Aorta (tissue), 5 donors: ENCODE data around the gene CHCHD6. TPM values are rescaled to one million over a fixed set of nuclear protein-coding genes. Genes with fewer than 3 reads are reported as not detected.

ENCODE experiments used
- ATAC-seq: fragments of 200-7000 bp; cut with Tn5 transposase; one replicate; pipeline ENCODE4 v1.9.1; 2022; ENCODE audit warnings: moderate library complexity; ENCODE audit not compliant: low FRiP score
- DNase-seq, 2 donors: peaks; one replicate each; pipeline ENCODE4 v3.0.0-alpha.2; 2020
- H3K27ac ChIP-seq, 2 donors: one replicate each; pipeline ENCODE4 v1.5.1; 2013; ENCODE audit warnings: low read length in 2 of 2, mild to moderate bottlenecking in 2 of 2, moderate library complexity in 2 of 2, control low read depth in 1 of 2, inconsistent platforms in 1 of 2, low read depth in 1 of 2
- H3K27me3 ChIP-seq, 2 donors: one replicate each; pipeline ENCODE4 v1.6.1; 2013; ENCODE audit warnings: control low read depth in 1 of 2, low read length in 1 of 2, mild to moderate bottlenecking in 1 of 2, moderate library complexity in 1 of 2; ENCODE audit not compliant: insufficient read depth in 2 of 2, control insufficient read depth in 1 of 2
- H3K36me3 ChIP-seq, 2 donors: one replicate each; pipeline ENCODE4 v1.6.1; 2013; ENCODE audit warnings: control low read depth in 1 of 2, low read length in 1 of 2, mild to moderate bottlenecking in 1 of 2; ENCODE audit not compliant: insufficient read depth in 2 of 2, control insufficient read depth in 1 of 2
- H3K4me1 ChIP-seq, 2 donors: one replicate each; pipeline ENCODE4 v1.6.1; 2013; ENCODE audit warnings: low read length in 2 of 2, control low read depth in 1 of 2, mild to moderate bottlenecking in 1 of 2, moderate library complexity in 1 of 2; ENCODE audit not compliant: insufficient read depth in 2 of 2, control insufficient read depth in 1 of 2
- H3K4me3 ChIP-seq, 2 donors: one replicate each; pipeline ENCODE4 v1.5.1; 2013; ENCODE audit warnings: low read length in 2 of 2, control low read depth in 1 of 2, mild to moderate bottlenecking in 1 of 2
- H3K9me3 ChIP-seq: one replicate; pipeline ENCODE4 v1.6.1; 2013; ENCODE audit warnings: mild to moderate bottlenecking, low read length; ENCODE audit not compliant: control insufficient read depth
- WGBS, 2 donors: extraction: QIAGEN DNeasy Blood & Tissue Kit; methylation state at CpG; one replicate each; pipeline ENCODE4 v1.1.7; 2013; 5-methylcytosine and 5-hydroxymethylcytosine counted together
- intact Hi-C, 2 donors: fragments of 100-400 bp; cut with DNase I; formaldehyde crosslinking; loops; one replicate each; pipeline versions ENCODE4 v1.14.2 to v1.15.0; 2022
- polyA plus RNA-seq, 2 donors: library from polyadenylated mRNA; stranded (reverse); fragments of 200-250 nt; gene quantifications; one replicate each; pipeline ENCODE4 v1.2.3, GENCODE V29; 2013
- total RNA-seq, 2 donors: library from RNA; stranded (reverse); fragmentation: NEBNext Ultra II Directional; extraction: Animal tissue kit (Norgen Biotek cat#: 25700); gene quantifications; one replicate each; pipeline ENCODE4 v1.2.1, GENCODE V29; 2021
- donor health status: healthy with polysubstance abuse.
- donor health status: Bipolar disorder and iron deficiency.
- donor health status: DM: no; HTN: no; CAD: no.
- donor health status: DM: no; HTN: no; CAD: no.
- donor health status: DM: yes; HTN: yes; CAD: no.

The CHCHD6 gene
- total and polyA plus RNA-seq, 4 donors, result 10.8 to 24.6 (median 11.9) TPM

GRCh38 chr3:126998728-126999127 is 294.7 kb downstream of the CHCHD6 start:
- intact Hi-C loops, result loop anchor here in 1 of 2 donors (5.0 kb wide), 1 partner anchor 549 kb away; no protein-coding TSS in a partner anchor
- Histone ChIP-seq H3K9me3 (no peaks in the 10 kb centered on the region), H3K27me3 (no peaks in the 10 kb centered on the region), H3K4me3 (no peak overlapping the region), H3K36me3 (no peaks in the 10 kb centered on the region), H3K4me1 (peaks cover 0 to 4% of the 10 kb centered on the region in 2 donors), H3K27ac (peak overlapping the region in 1 of 2 donors; percentile 18)
- DNase-seq, result no peak
- no peak for ATAC-seq
- WGBS, 2 donors, result 51 to 57% methylated on average over 3 of the region's 3 CpGs

- no peaks in the 10 kb centered on the region for H3K4me1 ChIP-seq
- H3K27ac ChIP-seq, result peak overlapping the region in 1 of 2 donors; percentile 6
- H3K27me3 ChIP-seq, result no peaks in the 10 kb centered on the region
- no peak overlapping the region for H3K4me3 ChIP-seq
- WGBS, 2 donors, result 32 to 41% methylated on average over 14 to 15 of the region's 15 CpGs
- DNase-seq (no peak), ATAC-seq (no peak)
- intact Hi-C loops, result loop anchor here in 1 of 2 donors (5.0 kb wide), 1 partner anchor 548 kb away; no protein-coding TSS in a partner anchor
- no peaks in the 10 kb centered on the region for H3K36me3 ChIP-seq
- no peaks in the 10 kb centered on the region for H3K9me3 ChIP-seq
Measured at GRCh38 chr3:126999383-126999782, 295.3 kb downstream of the CHCHD6 start.

GRCh38 chr3:127000119-127000518 is 296.1 kb downstream of the CHCHD6 start:
- no peaks in the 10 kb centered on the region for H3K9me3 ChIP-seq
- DNase-seq, result no peak
- intact Hi-C loops, result loop anchor here in 1 of 2 donors (5.0 kb wide), 1 partner anchor 42 kb away; no protein-coding TSS in a partner anchor
- no peaks in the 10 kb centered on the region for H3K27me3 ChIP-seq
- H3K4me3 ChIP-seq, result no peak overlapping the region
- WGBS, 2 donors, result 28 to 32% methylated on average over 15 of the region's 15 CpGs
- H3K27ac ChIP-seq, result peak overlapping the region in 1 of 2 donors; percentile 78
- no peak for ATAC-seq
- H3K4me1 ChIP-seq, result no peaks in the 10 kb centered on the region
- peaks cover 0 to 1% of the 10 kb centered on the region in 2 donors for H3K36me3 ChIP-seq

DNA sequence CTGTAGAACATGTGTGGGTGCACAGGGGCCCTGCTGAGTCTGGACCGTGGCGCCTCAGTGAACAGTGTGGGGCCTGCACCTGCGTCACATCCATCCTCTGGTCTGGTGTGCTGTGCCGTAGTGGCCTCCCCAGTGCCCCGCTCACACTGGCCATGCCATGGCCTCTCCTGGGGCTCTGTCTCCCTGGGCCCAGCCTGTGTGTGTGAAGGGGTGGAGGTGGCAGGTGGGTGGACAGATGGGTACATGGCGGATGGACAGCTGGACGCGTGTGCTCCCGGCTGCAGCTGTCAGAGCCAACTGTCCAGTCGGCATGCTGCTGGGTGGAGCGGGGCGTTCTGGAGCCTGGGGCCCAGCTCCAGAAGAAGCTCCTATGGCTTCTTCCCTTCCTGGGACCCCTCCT is 296.7 kb downstream of the CHCHD6 start:
- 90 to 92% methylated on average over 12 of the region's 12 CpGs for WGBS, 2 donors
- Histone ChIP-seq H3K4me3 (no peak overlapping the region), H3K27me3 (no peaks in the 10 kb centered on the region), H3K27ac (peak overlapping the region in 1 of 2 donors; percentile 78), H3K36me3 (peaks cover 0 to 1% of the 10 kb centered on the region in 2 donors), H3K4me1 (no peaks in the 10 kb centered on the region), H3K9me3 (no peaks in the 10 kb centered on the region)
- intact Hi-C loops, result loop anchor here in 1 of 2 donors (5.0 kb wide), 1 partner anchor 42 kb away; no protein-coding TSS in a partner anchor
- DNase-seq, result no peak
- ATAC-seq, result no peak

DNA sequence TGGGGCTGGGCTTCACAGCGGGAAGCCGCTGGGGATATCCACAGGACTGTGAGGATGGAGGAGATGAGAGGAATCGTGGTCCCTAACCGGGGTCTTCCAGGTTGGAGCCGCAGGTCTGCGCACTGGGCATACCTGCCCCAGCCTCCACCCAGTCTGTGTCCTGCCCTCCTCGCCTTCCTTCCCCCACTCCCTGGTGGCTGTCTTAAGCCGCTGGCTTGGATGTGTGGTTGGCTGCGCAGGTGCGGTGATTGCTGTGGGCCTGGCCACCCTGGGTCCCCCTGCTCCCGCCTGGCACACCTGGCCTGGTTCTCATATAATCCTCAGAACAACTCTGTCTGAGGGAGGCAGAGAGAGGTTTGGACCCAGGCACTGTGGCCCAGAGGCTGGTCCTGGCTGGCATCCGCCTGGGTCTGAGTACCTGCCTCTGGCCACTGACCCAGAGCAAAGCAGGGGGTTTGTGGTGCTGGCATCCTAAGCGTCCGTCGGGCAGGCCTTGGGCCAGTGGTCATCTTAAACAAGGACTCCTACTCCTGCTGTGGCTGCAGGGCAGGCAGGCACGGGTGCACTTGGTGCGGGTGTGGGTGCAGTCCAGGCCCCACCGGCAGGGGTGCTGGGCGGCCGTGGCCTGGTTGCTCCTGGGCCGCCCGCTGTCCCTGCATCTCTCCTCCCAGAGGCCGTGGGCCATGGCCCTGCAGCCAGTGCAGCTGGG is 297.6 kb downstream of the CHCHD6 start:
- ATAC-seq, result no peak
- WGBS, 2 donors, result 48 to 62% methylated on average over 16 to 23 of the region's 23 CpGs
- H3K9me3 ChIP-seq, result no peaks in the 10 kb centered on the region
- intact Hi-C loops, result loop anchor here in 1 of 2 donors (5.0 kb wide), 1 partner anchor 41 kb away; no protein-coding TSS in a partner anchor
- H3K36me3 ChIP-seq, result peaks cover 0 to 1% of the 10 kb centered on the region in 2 donors
- no peak for DNase-seq
- no peak overlapping the region for H3K4me3 ChIP-seq
- no peaks in the 10 kb centered on the region for H3K27me3 ChIP-seq
- H3K27ac ChIP-seq, result peak overlapping the region; percentile 24 to 78
- no peaks in the 10 kb centered on the region for H3K4me1 ChIP-seq

DNA sequence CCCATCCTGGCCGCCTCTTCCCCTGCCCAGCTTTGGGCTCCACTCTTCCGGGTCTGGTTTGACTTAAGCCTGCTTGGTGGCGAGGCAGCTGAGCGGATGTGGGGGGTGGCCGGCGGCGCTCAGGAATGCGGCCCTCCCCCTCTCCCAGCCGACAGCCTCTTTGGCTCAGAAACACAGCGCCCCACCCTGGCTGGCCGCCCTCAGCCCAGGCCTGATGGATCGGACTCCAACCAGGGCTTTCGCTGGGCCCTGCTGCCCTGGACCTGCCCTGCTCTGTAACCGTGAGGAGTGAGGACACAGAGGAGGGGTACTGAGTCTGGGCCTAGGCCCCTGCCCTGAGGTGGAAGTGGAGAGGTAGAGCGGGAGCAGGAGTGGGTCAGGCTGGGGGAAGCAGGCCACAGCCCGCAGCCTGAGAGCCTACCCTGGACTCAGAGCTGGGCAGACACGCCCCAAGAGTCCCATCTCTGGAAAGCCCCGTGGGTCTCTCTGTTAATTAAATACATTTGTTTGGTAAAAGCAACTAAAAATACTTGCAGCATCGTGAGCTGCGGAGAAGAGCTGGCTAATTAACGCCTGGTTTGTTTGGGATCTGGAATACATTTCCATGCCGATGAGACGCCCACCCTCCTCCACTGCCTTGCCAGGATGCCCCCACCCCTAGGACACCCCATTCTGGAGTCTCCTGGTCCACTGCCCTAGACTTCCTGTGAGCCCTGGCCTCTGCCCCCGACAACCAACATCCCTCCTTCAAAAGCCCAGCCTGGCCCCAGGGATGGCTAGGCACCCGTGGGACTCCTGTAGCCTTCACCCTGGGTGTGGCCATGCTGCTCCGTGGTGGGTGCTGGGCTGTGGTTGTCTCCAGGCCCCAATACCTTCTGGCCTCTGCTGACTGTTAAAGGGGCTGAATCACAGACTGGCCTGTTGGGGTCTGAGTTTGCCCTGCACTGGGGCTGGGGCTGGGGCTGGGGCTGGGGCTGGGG is 298.4 kb downstream of the CHCHD6 start:
- peak; percentile 93 to 96 for DNase-seq
- Histone ChIP-seq H3K27ac (peak overlapping the region in 1 of 2 donors; percentile 79), H3K27me3 (no peaks in the 10 kb centered on the region), H3K4me1 (no peaks in the 10 kb centered on the region), H3K4me3 (no peak overlapping the region), H3K36me3 (peaks cover 0 to 1% of the 10 kb centered on the region in 2 donors), H3K9me3 (no peaks in the 10 kb centered on the region)
- ATAC-seq, result peak; percentile 90
- intact Hi-C loops, result loop anchor here in 1 of 2 donors (5.0 kb wide), 1 partner anchor 40 kb away; no protein-coding TSS in a partner anchor
- 13 to 15% methylated on average over 26 of the region's 26 CpGs for WGBS, 2 donors

DNA sequence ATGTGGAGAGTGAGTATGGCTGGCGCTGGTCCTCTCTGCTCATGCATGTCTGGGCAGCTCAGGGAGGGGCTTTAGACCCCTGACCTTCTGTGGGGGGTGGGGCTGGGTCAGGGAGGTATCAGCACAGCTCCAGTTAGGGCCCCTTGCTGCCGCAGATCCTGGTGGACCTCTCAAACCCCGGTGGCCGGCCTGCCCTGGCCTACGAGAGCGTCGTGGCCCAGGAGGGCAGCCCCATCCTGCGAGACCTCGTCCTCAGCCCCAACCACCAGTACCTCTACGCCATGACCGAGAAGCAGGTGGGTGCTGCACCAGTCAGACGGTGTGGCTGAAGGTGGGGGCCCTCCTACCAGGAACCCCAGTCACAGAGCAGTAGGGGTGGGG is 299.1 kb downstream of the CHCHD6 start:
- H3K9me3 ChIP-seq, result no peaks in the 10 kb centered on the region
- H3K36me3 ChIP-seq, result peaks cover 0 to 1% of the 10 kb centered on the region in 2 donors
- H3K4me1 ChIP-seq, result no peaks in the 10 kb centered on the region
- H3K4me3 ChIP-seq, result no peak overlapping the region
- WGBS, 2 donors, result 94 to 97% methylated on average over 12 of the region's 12 CpGs
- DNase-seq (no peak), ATAC-seq (no peak)
- intact Hi-C loops, result loop anchor here in 1 of 2 donors (5.0 kb wide), 1 partner anchor 39 kb away; no protein-coding TSS in a partner anchor
- H3K27me3 ChIP-seq, result no peaks in the 10 kb centered on the region
- H3K27ac ChIP-seq, result no peak overlapping the region

DNA sequence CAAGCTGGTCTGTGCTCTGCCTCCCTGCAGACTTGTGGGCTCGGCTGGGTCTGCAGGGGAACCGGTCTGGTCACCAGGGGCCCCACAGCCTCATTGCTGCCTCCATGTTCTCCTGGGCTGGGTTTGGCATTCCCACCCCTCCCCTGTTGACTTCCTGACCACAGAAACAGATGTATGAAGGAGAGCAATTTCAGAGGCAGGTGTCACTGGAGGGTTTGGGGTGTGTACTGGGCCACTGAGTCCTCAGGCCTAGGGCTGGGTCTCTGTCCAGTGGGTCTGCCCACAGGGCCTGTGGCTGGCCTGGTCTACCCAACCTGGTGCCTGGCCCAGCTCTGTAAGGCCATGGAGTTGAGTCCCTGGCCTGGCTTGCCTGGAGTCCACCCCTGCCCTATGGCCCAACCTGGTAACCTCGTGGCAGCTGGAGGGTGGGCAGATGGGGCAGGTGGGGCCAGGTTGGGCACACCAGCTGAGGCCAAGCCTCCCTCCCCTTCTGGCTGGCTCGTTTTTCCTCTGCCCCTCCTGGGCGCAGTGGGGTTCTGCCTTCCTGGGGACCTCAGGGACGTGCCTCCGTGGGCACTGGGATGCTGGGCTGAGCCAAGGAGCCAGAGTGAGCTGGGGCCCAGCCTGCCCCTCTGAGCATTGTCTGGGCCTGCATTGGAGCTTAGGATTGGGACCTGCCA is 299.7 kb downstream of the CHCHD6 start:
- H3K27ac ChIP-seq, result no peak overlapping the region
- 80 to 86% methylated on average over 7 of the region's 7 CpGs for WGBS, 2 donors
- peaks cover 0 to 1% of the 10 kb centered on the region in 2 donors for H3K36me3 ChIP-seq
- H3K4me1 ChIP-seq, result no peaks in the 10 kb centered on the region
- H3K9me3 ChIP-seq, result no peaks in the 10 kb centered on the region
- ATAC-seq, result no peak
- intact Hi-C loops, result loop anchor here in 1 of 2 donors (5.0 kb wide), 1 partner anchor 39 kb away; no protein-coding TSS in a partner anchor
- DNase-seq, result no peak
- no peak overlapping the region for H3K4me3 ChIP-seq
- no peaks in the 10 kb centered on the region for H3K27me3 ChIP-seq
